MM.1S (cell line): ENCODE data around the gene SLC25A40.

Source experiments
- CTCF ChIP-seq: fragments of 300-600 bp; sonication (generic); IDR thresholded peaks from 2 replicates; pipeline ENCODE4 v1.5.1; 2016; ENCODE audit warnings: antibody characterized with exemption, low read length, mixed read lengths
- EZH2 ChIP-seq: fragments of 300-600 bp; sonication (generic); optimal IDR thresholded peaks from 2 replicates; pipeline ENCODE3; 2017; ENCODE audit warnings: low read depth, mild to moderate bottlenecking, antibody characterized with exemption, low read length, mixed read lengths
- EZH2phosphoT487 ChIP-seq: fragments of 300-600 bp; sonication (generic); IDR thresholded peaks from 2 replicates; pipeline ENCODE4 v1.6.1; 2018; ENCODE audit warnings: antibody characterized with exemption, low read length

- TF ChIP-seq CTCF (no peak), EZH2 (no peak), EZH2phosphoT487 (no peak)
Observed at GRCh38 chr7:87797395-87797794, 78.8 kb downstream of the SLC25A40 start.
